Heart left ventricle (tissue), 13 donors: Measurements from ENCODE around the gene NOVA2.

Experiments used
- CTCF ChIP-seq, 12 donors: fragments of 200-600 bp; sonication (generic) in 4 of 12; IDR thresholded peaks; one replicate each; pipeline versions ENCODE4 v1.5.0 to v1.8.0; 2018 to 2022; ENCODE audit warnings: antibody characterized with exemption in 12 of 12, mild to moderate bottlenecking in 5 of 12
- POLR2A ChIP-seq, 2 donors: fragments of 450-650 bp; IDR thresholded peaks; one replicate each; pipeline ENCODE4 v1.6.1; 2017; ENCODE audit warnings: antibody characterized with exemption in 2 of 2, mild to moderate bottlenecking in 2 of 2, moderate library complexity in 2 of 2
- donor health status: ischemic (EF 13 %, LVEDD 7.1; RV severe dilation, severe dysfunction).
- donor health status: DM: no; HTN: yes; CAD: no.
- donor health status: DM: no; HTN: no; CAD: no.
- donor health status: ischemic (EF 25% LVEDD 6.9; RV normal size, moderate dysfunction).
- donor health status: ischemic (EF 25% LVEDD 5.7; RV mildly dilated, moderate dysfunction).
- donor health status: ischemic (EF 35%, LVEDD 5.7; RV mildly dilated, moderate dysfunction).
- donor health status: nonischemic (EF 11% LVEDD 7.7; RV severe dilation, severe dysfunction).
- donor health status: DM: yes; HTN: yes; CAD: no.
- donor health status: PGD.
- donor health status: ischemic (EF 29% LVEDD 5.4; RV normal size, mild dysfunction).
- donor health status: nonischemic (EF 23%, LVEDD 6.1; RV moderate dilation, normal function).

DNA sequence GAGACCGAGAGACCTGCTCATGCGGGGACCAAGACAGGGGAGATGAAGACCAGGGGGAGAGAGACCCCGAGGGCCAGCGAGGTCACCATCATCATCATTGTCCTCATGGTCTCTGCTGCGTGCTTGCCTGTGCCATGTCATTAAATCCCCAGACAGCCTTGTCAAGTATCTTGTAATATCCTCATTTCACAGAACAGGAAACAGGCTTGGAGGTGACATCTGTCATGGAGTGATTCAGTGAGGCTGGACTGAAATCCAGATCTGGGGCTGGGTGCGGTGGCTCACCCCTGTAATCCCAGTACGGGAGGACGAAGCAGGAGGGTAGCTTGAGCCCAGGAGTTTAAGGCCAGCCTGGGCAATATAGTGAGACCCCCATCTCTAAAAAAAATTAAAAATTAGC lies 53.2 kb downstream of the NOVA2 start:
- no peak for TF ChIP-seq CTCF (IDR thresholded peaks at IDR 0.05)
- no peak for TF ChIP-seq POLR2A (IDR thresholded peaks at IDR 0.05)
